ENCODE results near the gene C1orf226. TPM values are rescaled to one million over a fixed set of nuclear protein-coding genes. Genes with fewer than 3 reads are reported as not detected.

C1orf226 gene
- polyA plus RNA-seq, 2 of the 4 experiments (the other 2 are of a cell fraction) = 0.32 to 0.37 TPM

DNA sequence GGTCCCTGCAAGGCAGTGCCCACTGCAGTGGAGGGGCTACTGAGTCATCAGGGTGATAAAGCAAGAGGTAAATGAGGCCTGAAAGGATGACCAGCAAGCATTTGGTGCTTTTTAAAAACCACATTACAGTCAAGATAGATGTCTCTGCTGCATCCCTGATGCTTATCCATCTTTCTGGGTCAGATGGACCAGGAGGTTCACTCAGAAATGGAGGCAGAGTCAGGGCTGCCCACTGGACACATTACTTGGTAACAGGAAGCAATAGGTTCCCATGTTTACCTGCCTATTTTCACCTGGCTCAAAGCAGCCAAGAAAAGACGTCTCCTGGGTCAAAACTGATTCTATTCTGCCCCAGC, 8.5 kb upstream of the C1orf226 start:
- TF ChIP-seq POLR2A (IDR thresholded peaks at IDR 0.05; ENCODE audit: low read length) (no peak), PHF8 (IDR thresholded peaks at IDR 0.05; ENCODE audit: borderline replicate concordance, low read depth) (no peak), CBX8 (IDR thresholded peaks at IDR 0.05) (no peak), RAD21 (conservative IDR thresholded peaks at IDR 0.05 in 1 of 2, IDR thresholded peaks at IDR 0.05 in 1 of 2) (no peak)
- WGBS (ENCODE audit: missing lambda C conversion rate) = 61% methylated on average over 1 of the region's 1 CpG
- no peaks in the 10 kb centered on the region for H3K9me3 ChIP-seq
- POLR2A ChIA-PET = no interaction called here
- FAIRE-seq = no peak
- no peak for ATAC-seq
- peaks cover 10% of the 10 kb centered on the region; the same call in 1 of the 3 replicates for H3K4me1 ChIP-seq
- H3K4me2 ChIP-seq = no peak overlapping the region
- H3K27ac ChIP-seq = no peak overlapping the region
- H3K4me3 ChIP-seq = no peak overlapping the region
- DNase-seq (ENCODE audit: low read depth in 1 of 2, low spot score in 1 of 2) = no peak
- CTCF ChIA-PET = no interaction called here

DNA sequence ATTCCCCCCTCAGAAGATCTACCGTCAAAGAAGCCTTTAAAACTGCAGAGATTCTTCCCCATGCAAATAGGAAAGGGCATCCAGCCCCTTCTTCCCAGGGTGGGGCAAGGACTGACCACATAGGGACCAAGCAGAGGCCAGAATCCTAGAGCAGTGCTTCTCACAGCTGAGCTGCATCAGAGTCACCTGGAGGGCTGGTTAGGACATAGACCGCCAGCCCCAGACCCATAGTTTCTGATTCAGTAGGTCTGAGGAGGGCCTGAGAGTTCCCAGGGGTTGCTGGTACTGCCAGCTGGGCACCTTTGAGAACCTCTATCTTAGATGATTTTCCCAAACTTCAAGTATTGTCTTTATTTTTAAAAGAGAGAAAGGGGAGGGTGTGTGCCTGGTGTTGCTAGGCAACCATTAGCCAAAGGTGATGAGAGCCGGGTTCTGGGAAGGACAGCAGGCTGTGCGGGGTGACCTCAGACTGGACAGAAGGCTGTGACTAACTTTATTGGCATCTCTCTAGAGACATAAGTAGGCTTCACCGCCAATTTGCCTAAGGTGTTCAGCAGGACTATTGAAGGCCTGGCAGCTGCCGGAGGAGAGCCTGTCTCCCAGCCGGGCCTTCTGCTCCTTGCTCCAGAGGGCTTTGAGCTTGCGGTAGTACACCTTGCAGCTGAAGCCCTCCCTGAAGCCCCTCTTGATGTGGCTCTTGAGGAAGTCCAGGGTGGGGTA, 7.8 kb upstream of the C1orf226 start:
- H3K4me3 ChIP-seq = no peak overlapping the region
- no peak for FAIRE-seq
- no peak overlapping the region for H3K27ac ChIP-seq
- H3K9me3 ChIP-seq = no peaks in the 10 kb centered on the region
- no peak for TF ChIP-seq SMC3 (IDR thresholded peaks at IDR 0.05)
- TF ChIP-seq GATA3 (IDR thresholded peaks at IDR 0.05; ENCODE audit: borderline replicate concordance) = no peak
- no peak for TF ChIP-seq JUN (IDR thresholded peaks at IDR 0.05)
- TF ChIP-seq CHD2 (IDR thresholded peaks at IDR 0.05; ENCODE audit: low read length, partially characterized antibody) = no peak
- TF ChIP-seq EP300 (IDR thresholded peaks at IDR 0.05) = no peak
- TF ChIP-seq ZSCAN20 (CRISPR knock-in tag; IDR thresholded peaks at IDR 0.05) = no peak
- no peak for TF ChIP-seq RFX5 (IDR thresholded peaks at IDR 0.05)
- no peak for TF ChIP-seq HOXA7 (CRISPR knock-in tag; IDR thresholded peaks at IDR 0.05)
- WGBS (ENCODE audit: missing lambda C conversion rate) = 57% methylated on average over 8 of the region's 8 CpGs
- H3K4me1 ChIP-seq = peaks cover 10% of the 10 kb centered on the region; the same call in 1 of the 3 replicates
- CTCF ChIA-PET = no interaction called here
- POLR2A ChIA-PET = no interaction called here
- no peak overlapping the region; the same call in 2 of the 3 replicates for H3K4me2 ChIP-seq
- peak; percentile 52 to 64; a peak in 4 of 6 replicates for ATAC-seq
- peak; percentile 27 to 46 for DNase-seq (ENCODE audit: low read depth in 1 of 2, low spot score in 1 of 2)

DNA sequence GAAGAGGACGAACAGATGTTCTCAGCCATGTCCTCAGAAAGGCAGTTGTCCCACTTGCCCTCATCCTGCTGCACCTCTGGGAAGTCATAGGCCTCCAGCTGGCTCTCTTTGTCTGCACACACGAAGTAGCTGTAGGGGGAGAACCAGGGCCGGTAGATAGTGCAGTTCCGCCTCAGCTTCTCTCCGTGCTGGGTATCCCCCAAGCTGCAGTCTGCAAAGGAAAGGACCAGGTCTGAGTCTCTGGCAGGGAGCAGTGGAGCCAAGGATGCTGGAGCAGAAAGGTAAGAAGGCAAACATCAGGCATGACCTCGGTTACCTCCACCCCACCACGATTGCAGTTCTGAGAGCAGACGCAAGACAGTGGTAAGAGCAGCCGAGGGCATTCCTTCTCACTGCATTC, 7.1 kb upstream of the C1orf226 start:
- DNase-seq (ENCODE audit: low read depth in 1 of 2, low spot score in 1 of 2) = no peak
- H3K4me1 ChIP-seq = peaks cover 10% of the 10 kb centered on the region; the same call in 1 of the 3 replicates
- H3K27ac ChIP-seq = no peak overlapping the region
- H3K9me3 ChIP-seq = no peaks in the 10 kb centered on the region
- no peak for ATAC-seq
- ChIA-PET CTCF (no interaction called here), POLR2A (no interaction called here)
- TF ChIP-seq, protein P1, sequence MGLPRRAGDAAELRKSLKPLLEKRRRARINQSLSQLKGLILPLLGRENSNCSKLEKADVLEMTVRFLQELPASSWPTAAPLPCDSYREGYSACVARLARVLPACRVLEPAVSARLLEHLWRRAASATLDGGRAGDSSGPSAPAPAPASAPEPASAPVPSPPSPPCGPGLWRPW (IDR thresholded peaks at IDR 0.05) = no peak
- TF ChIP-seq ZSCAN20 (CRISPR knock-in tag; IDR thresholded peaks at IDR 0.05) (no peak), SMC3 (IDR thresholded peaks at IDR 0.05) (no peak), EP300 (IDR thresholded peaks at IDR 0.05) (no peak), HOXB13 (CRISPR knock-in tag; IDR thresholded peaks at IDR 0.05; ENCODE audit: low read depth) (no peak), HOXA7 (CRISPR knock-in tag; IDR thresholded peaks at IDR 0.05) (no peak), NR3C1 (IDR thresholded peaks at IDR 0.05) (no peak), MYC (IDR thresholded peaks at IDR 0.05; ENCODE audit: borderline replicate concordance, low read length) (no peak), HDAC2 (IDR thresholded peaks at IDR 0.05) (no peak), KDM1A (IDR thresholded peaks at IDR 0.05; ENCODE audit: low read depth) (no peak), POLR2A (IDR thresholded peaks at IDR 0.05; ENCODE audit: low read length) (no peak), KDM5A (IDR thresholded peaks at IDR 0.05) (no peak), NPAS2 (CRISPR knock-in tag; IDR thresholded peaks at IDR 0.05; ENCODE audit: borderline replicate concordance) (no peak), MAZ (IDR thresholded peaks at IDR 0.05; ENCODE audit: borderline replicate concordance, low read depth, low read length) (no peak)
- TF ChIP-seq, protein P2, sequence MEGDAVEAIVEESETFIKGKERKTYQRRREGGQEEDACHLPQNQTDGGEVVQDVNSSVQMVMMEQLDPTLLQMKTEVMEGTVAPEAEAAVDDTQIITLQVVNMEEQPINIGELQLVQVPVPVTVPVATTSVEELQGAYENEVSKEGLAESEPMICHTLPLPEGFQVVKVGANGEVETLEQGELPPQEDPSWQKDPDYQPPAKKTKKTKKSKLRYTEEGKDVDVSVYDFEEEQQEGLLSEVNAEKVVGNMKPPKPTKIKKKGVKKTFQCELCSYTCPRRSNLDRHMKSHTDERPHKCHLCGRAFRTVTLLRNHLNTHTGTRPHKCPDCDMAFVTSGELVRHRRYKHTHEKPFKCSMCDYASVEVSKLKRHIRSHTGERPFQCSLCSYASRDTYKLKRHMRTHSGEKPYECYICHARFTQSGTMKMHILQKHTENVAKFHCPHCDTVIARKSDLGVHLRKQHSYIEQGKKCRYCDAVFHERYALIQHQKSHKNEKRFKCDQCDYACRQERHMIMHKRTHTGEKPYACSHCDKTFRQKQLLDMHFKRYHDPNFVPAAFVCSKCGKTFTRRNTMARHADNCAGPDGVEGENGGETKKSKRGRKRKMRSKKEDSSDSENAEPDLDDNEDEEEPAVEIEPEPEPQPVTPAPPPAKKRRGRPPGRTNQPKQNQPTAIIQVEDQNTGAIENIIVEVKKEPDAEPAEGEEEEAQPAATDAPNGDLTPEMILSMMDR (IDR thresholded peaks at IDR 0.05) = no peak
- TF ChIP-seq, protein P3, sequence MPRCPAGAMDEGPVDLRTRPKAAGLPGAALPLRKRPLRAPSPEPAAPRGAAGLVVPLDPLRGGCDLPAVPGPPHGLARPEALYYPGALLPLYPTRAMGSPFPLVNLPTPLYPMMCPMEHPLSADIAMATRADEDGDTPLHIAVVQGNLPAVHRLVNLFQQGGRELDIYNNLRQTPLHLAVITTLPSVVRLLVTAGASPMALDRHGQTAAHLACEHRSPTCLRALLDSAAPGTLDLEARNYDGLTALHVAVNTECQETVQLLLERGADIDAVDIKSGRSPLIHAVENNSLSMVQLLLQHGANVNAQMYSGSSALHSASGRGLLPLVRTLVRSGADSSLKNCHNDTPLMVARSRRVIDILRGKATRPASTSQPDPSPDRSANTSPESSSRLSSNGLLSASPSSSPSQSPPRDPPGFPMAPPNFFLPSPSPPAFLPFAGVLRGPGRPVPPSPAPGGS (IDR thresholded peaks at IDR 0.05) = no peak
- no peak for FAIRE-seq
- WGBS (ENCODE audit: missing lambda C conversion rate) = 81% methylated on average over 9 of the region's 9 CpGs
- H3K4me3 ChIP-seq = no peak overlapping the region
- H3K4me2 ChIP-seq = no peak overlapping the region
